HepG2 (cell line): ENCODE data around the gene IGFALS.

Source experiments
- EZH2 ChIP-seq: conservative IDR thresholded peaks from 2 replicates; pipeline ENCODE4 v1.6.1; 2012; ENCODE audit warnings: mild to moderate bottlenecking, low read depth, low read length, moderate library complexity
- MATR3 ChIP-seq: sonication (generic); formaldehyde crosslinking; IDR thresholded peaks from 2 replicates; pipeline ENCODE4 v1.4.0; 2020; ENCODE audit warnings: missing genetic modification reagents
- NCOA1 ChIP-seq: sonication (generic); formaldehyde crosslinking; IDR thresholded peaks from 2 replicates; pipeline ENCODE4 v1.9.0; 2021; ENCODE audit warnings: missing genetic modification reagents
- SIN3A ChIP-seq: IDR thresholded peaks from 2 replicates; pipeline ENCODE4 v1.6.1; 2011; ENCODE audit warnings: low read depth, mild to moderate bottlenecking, control low read depth, low read length, borderline replicate concordance
- SMC3 ChIP-seq: IDR thresholded peaks from 2 replicates; pipeline ENCODE4 v1.6.1; 2011; ENCODE audit warnings: low read length, improper control_type of control experiment
- TOPORS ChIP-seq: sonication (generic); formaldehyde crosslinking; IDR thresholded peaks from 2 replicates; pipeline ENCODE4 v1.8.0; 2023; ENCODE audit warnings: mild to moderate bottlenecking, missing genetic modification reagents
- ZNF3 ChIP-seq: IDR thresholded peaks from 2 replicates; pipeline ENCODE4 v1.7.0; 2017; ENCODE audit warnings: inconsistent platforms
- ZNF510 ChIP-seq: sonication (generic); formaldehyde crosslinking; IDR thresholded peaks from 2 replicates; pipeline ENCODE4 v1.4.0; 2020; ENCODE audit warnings: low read depth, mild to moderate bottlenecking, missing genetic modification reagents
- ZNF839 ChIP-seq: sonication (generic); formaldehyde crosslinking; IDR thresholded peaks from 2 replicates; pipeline ENCODE4 v1.4.0; 2020; ENCODE audit warnings: missing genetic modification reagents, mild to moderate bottlenecking, borderline replicate concordance
- TF ChIP-seq, protein P1 (sequence below), 2 experiments: IDR thresholded peaks; 2 replicates each; pipeline ENCODE4 v1.6.1; 2011 to 2012; ENCODE audit warnings: low read length in 2 of 2, borderline replicate concordance in 1 of 2, low read depth in 1 of 2, mild to moderate bottlenecking in 1 of 2, moderate library complexity in 1 of 2
- TF ChIP-seq, protein P2 (sequence below): sonication (generic); formaldehyde crosslinking; IDR thresholded peaks from 2 replicates; pipeline ENCODE4 v1.5.0; 2020; ENCODE audit warnings: mild to moderate bottlenecking, missing genetic modification reagents, moderate library complexity

DNA sequence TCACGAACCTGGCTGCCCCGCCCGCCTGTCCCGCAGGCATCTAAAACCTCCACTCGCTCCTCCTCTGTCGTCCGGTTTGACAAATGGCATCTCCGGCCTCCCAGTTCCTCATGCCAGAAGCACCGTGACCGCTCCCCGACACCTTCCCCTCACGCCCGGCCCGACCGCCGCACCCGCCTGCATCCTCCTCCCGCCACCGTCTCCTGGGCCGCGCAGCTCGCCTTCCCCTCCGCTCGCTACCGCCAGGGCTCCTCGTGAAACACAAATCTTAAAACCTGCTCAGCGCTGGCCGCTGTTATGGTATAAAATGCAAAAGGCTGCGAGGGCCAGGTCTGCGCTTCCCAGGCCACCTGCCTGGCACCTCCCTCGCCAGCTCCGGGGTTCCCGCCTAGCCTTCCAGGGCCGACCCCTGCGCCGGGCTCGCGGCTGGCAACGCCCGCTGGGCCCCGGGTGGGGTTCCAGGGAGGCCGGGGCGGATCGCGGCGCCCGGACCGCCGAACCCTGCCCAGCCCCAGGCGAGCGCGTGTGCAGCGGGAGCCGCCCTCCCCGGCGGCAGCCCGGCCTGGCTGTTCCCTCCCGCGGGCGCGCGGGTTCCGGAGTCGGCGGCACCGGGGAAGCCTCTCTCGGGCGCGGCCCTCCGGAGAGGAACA lies 11.6 kb downstream of the IGFALS start:
- no peak for TF ChIP-seq EZH2
- TF ChIP-seq, protein P1, sequence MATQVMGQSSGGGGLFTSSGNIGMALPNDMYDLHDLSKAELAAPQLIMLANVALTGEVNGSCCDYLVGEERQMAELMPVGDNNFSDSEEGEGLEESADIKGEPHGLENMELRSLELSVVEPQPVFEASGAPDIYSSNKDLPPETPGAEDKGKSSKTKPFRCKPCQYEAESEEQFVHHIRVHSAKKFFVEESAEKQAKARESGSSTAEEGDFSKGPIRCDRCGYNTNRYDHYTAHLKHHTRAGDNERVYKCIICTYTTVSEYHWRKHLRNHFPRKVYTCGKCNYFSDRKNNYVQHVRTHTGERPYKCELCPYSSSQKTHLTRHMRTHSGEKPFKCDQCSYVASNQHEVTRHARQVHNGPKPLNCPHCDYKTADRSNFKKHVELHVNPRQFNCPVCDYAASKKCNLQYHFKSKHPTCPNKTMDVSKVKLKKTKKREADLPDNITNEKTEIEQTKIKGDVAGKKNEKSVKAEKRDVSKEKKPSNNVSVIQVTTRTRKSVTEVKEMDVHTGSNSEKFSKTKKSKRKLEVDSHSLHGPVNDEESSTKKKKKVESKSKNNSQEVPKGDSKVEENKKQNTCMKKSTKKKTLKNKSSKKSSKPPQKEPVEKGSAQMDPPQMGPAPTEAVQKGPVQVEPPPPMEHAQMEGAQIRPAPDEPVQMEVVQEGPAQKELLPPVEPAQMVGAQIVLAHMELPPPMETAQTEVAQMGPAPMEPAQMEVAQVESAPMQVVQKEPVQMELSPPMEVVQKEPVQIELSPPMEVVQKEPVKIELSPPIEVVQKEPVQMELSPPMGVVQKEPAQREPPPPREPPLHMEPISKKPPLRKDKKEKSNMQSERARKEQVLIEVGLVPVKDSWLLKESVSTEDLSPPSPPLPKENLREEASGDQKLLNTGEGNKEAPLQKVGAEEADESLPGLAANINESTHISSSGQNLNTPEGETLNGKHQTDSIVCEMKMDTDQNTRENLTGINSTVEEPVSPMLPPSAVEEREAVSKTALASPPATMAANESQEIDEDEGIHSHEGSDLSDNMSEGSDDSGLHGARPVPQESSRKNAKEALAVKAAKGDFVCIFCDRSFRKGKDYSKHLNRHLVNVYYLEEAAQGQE (IDR thresholded peaks at IDR 0.05; ENCODE audit: borderline replicate concordance in 1 of 2, low read depth in 1 of 2, low read length in 2 of 2) = no peak
- TF ChIP-seq SIN3A = no peak; the same call in 1 of the 2 replicates
- no peak for TF ChIP-seq ZNF3 (CRISPR knock-in tag)
- TF ChIP-seq, protein P2, sequence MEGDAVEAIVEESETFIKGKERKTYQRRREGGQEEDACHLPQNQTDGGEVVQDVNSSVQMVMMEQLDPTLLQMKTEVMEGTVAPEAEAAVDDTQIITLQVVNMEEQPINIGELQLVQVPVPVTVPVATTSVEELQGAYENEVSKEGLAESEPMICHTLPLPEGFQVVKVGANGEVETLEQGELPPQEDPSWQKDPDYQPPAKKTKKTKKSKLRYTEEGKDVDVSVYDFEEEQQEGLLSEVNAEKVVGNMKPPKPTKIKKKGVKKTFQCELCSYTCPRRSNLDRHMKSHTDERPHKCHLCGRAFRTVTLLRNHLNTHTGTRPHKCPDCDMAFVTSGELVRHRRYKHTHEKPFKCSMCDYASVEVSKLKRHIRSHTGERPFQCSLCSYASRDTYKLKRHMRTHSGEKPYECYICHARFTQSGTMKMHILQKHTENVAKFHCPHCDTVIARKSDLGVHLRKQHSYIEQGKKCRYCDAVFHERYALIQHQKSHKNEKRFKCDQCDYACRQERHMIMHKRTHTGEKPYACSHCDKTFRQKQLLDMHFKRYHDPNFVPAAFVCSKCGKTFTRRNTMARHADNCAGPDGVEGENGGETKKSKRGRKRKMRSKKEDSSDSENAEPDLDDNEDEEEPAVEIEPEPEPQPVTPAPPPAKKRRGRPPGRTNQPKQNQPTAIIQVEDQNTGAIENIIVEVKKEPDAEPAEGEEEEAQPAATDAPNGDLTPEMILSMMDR (CRISPR knock-in tag) = no peak
- no peak for TF ChIP-seq ZNF510
- TF ChIP-seq NCOA1 (CRISPR knock-in tag) = no peak
- TF ChIP-seq TOPORS (CRISPR knock-in tag) = no peak; the same call in 1 of the 2 replicates
- no peak for TF ChIP-seq MATR3 (CRISPR knock-in tag)
- TF ChIP-seq SMC3 = no peak
- TF ChIP-seq ZNF839 (CRISPR knock-in tag) = no peak
